ENCODE data around the gene ARL3. TPM values are rescaled to one million over a fixed set of nuclear protein-coding genes. Genes with fewer than 3 reads are reported as not detected.

The ARL3 gene
- total RNA-seq, 2 experiments from 2014 or later, result 0.99 to 1.3 TPM

DNA sequence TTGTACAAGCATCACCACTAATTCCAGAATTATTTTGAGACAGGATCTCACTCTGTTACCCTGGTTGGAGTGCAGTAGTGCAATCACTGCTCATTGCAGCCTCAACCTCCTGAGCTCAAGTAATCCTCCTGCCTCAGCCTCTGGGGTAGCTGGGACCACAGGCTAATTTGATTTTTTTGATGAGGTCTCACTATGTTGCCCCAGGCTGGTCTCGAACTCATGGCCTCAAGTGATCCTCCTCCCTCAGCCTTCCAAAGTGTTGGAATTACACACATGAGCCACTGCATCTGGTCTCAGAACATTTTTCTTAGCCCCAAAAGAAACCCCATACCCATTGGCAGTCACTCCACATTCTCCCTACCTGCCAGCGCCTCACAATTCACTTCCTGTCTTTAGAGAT is 26.0 kb upstream of the ARL3 start:
- Mint-ChIP-seq H3K4me1 (ENCODE audit: low read depth) (peaks cover 25% of the 10 kb centered on the region), H3K27ac (no peak overlapping the region), H3K27me3 (no peaks in the 10 kb centered on the region), H3K36me3 (ENCODE audit: low read depth) (peaks cover 16% of the 10 kb centered on the region), H3K4me3 (no peak overlapping the region), H3K9me3 (no peaks in the 10 kb centered on the region)
- ATAC-seq (ENCODE audit: poor library complexity), result no peak
- no peaks in the 10 kb centered on the region for H3K9me3 ChIP-seq (ENCODE audit: control insufficient read depth in 1 of 2, insufficient read depth in 1 of 2, low read length in 2 of 2)
- DNase-seq, result no peak
- peaks cover 5% of the 10 kb centered on the region for H3K36me3 ChIP-seq (ENCODE audit: insufficient read depth, low read length)
- TF ChIP-seq, protein P1, sequence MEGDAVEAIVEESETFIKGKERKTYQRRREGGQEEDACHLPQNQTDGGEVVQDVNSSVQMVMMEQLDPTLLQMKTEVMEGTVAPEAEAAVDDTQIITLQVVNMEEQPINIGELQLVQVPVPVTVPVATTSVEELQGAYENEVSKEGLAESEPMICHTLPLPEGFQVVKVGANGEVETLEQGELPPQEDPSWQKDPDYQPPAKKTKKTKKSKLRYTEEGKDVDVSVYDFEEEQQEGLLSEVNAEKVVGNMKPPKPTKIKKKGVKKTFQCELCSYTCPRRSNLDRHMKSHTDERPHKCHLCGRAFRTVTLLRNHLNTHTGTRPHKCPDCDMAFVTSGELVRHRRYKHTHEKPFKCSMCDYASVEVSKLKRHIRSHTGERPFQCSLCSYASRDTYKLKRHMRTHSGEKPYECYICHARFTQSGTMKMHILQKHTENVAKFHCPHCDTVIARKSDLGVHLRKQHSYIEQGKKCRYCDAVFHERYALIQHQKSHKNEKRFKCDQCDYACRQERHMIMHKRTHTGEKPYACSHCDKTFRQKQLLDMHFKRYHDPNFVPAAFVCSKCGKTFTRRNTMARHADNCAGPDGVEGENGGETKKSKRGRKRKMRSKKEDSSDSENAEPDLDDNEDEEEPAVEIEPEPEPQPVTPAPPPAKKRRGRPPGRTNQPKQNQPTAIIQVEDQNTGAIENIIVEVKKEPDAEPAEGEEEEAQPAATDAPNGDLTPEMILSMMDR (IDR thresholded peaks at IDR 0.05), result no peak
- intact Hi-C loops (cut with DNase I, micrococcal nuclease), result loop anchor here (5.0 to 10.0 kb wide), 10 partner anchors 37 to 1695 kb away; partner anchors contain the start of genes CNNM2 (in 2 of the 2), HPS6 (in 1 of the 2), NFKB2 (in 1 of the 2) and NT5C2 (in 1 of the 2)
- ChIA-PET POLR2A (interaction anchor here (1.6 kb wide), 1 partner anchor 26 kb away, joined by 7 read pairs; the partner anchor contains the start of genes ARL3 and SFXN2), CTCF (interaction anchor here (0.6 to 4.9 kb wide), 3 partner anchors 12 to 137 kb away, joined by 3 to 30 read pairs (median 3); partner anchors contain the start of genes ARL3 and SFXN2)
- H3K27ac ChIP-seq (ENCODE audit: low read depth in 1 of 2, low read length in 2 of 2), result no peak overlapping the region
- no peak overlapping the region for H3K4me3 ChIP-seq (ENCODE audit: low read length)
- H3K27me3 ChIP-seq (ENCODE audit: control insufficient read depth in 1 of 2, insufficient read depth in 2 of 2, low read length in 2 of 2), result no peaks in the 10 kb centered on the region
- peaks cover 20% of the 10 kb centered on the region for H3K4me1 ChIP-seq (ENCODE audit: insufficient read depth, low read length)

DNA sequence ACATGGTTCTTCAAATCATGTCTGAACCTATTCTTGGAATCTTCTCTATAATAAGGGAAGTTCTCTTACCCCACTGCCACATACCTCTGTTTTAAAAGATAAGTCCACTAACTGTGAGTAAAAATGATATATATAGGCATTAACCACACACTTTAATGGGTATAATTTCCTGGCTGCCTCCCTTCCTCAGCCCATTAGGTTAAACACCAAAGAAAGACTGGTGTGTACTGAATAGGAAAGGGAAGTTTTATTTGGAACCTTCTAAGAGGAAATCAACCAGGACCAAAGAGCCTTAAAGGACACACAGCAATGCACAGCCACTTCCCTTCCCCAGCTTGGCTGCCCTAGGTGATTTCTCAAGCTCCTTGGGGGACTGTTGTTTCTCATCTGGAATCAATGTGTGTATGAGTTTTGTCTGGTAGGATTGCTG is 24.5 kb upstream of the ARL3 start:
- Mint-ChIP-seq H3K4me3 (no peak overlapping the region), H3K9me3 (no peaks in the 10 kb centered on the region), H3K36me3 (ENCODE audit: low read depth) (peaks cover 25% of the 10 kb centered on the region), H3K4me1 (ENCODE audit: low read depth) (peaks cover 11% of the 10 kb centered on the region), H3K27me3 (no peaks in the 10 kb centered on the region), H3K27ac (no peak overlapping the region)
- ChIA-PET CTCF (no interaction called here), POLR2A (interaction anchor here (1.0 kb wide), 1 partner anchor 93 kb away, joined by 3 read pairs; no protein-coding TSS in a partner anchor)
- Histone ChIP-seq H3K9me3 (ENCODE audit: control insufficient read depth in 1 of 2, insufficient read depth in 1 of 2, low read length in 2 of 2) (no peaks in the 10 kb centered on the region), H3K36me3 (ENCODE audit: insufficient read depth, low read length) (peaks cover 11% of the 10 kb centered on the region), H3K4me3 (ENCODE audit: low read length) (no peak overlapping the region), H3K27ac (ENCODE audit: low read depth in 1 of 2, low read length in 2 of 2) (no peak overlapping the region), H3K27me3 (ENCODE audit: control insufficient read depth in 1 of 2, insufficient read depth in 2 of 2, low read length in 2 of 2) (no peaks in the 10 kb centered on the region), H3K4me1 (ENCODE audit: insufficient read depth, low read length) (peaks cover 7% of the 10 kb centered on the region)
- TF ChIP-seq, protein P1 (IDR thresholded peaks at IDR 0.05), result no peak
- ATAC-seq (ENCODE audit: poor library complexity) (no peak), DNase-seq (no peak)
- intact Hi-C loops (cut with DNase I, micrococcal nuclease), result no loop called here

DNA sequence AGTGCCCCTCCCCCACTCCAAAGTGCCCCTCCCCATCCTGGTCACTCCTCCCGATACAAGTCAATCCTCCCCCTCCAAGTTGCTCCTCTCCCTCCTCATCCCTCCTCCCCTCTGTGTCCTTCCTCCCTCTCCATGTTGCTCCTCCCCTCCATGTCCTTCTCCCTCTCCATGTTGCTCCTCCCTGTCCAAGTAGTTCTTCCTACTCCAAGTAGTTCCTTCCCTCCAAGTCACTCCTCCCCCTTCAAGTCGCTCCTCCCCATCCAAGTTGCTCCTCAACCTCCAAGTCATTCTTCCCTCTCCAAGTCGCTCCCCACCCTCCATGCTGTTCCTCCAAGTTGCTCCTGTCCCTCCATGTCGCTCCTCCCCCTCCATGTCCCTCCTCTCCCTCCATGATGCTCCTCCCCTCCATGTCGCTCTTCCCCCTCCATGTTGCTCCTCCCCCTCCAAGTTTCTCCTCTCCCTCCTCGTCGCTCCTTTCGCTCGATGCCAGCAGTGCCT is 20.9 kb upstream of the ARL3 start:
- Mint-ChIP-seq H3K9me3 (no peaks in the 10 kb centered on the region), H3K4me3 (no peak overlapping the region), H3K27me3 (no peaks in the 10 kb centered on the region), H3K4me1 (ENCODE audit: low read depth) (no peaks in the 10 kb centered on the region), H3K27ac (no peak overlapping the region), H3K36me3 (ENCODE audit: low read depth) (peaks cover 43% of the 10 kb centered on the region)
- H3K27ac ChIP-seq (ENCODE audit: low read depth in 1 of 2, low read length in 2 of 2), result no peak overlapping the region
- H3K4me3 ChIP-seq (ENCODE audit: low read length), result no peak overlapping the region
- no peak for DNase-seq
- ChIA-PET POLR2A (no interaction called here), CTCF (no interaction called here)
- ATAC-seq (ENCODE audit: poor library complexity), result no peak
- no peaks in the 10 kb centered on the region for H3K9me3 ChIP-seq (ENCODE audit: control insufficient read depth in 1 of 2, insufficient read depth in 1 of 2, low read length in 2 of 2)
- H3K4me1 ChIP-seq (ENCODE audit: insufficient read depth, low read length), result no peaks in the 10 kb centered on the region
- peaks cover 16% of the 10 kb centered on the region for H3K36me3 ChIP-seq (ENCODE audit: insufficient read depth, low read length)
- intact Hi-C loops (cut with DNase I, micrococcal nuclease), result no loop called here
- TF ChIP-seq, protein P1 (IDR thresholded peaks at IDR 0.05), result no peak
- no peaks in the 10 kb centered on the region for H3K27me3 ChIP-seq (ENCODE audit: control insufficient read depth in 1 of 2, insufficient read depth in 2 of 2, low read length in 2 of 2)

All from CD4-positive, alpha-beta T cell (primary cell).